GM19351 (cell line): ENCODE measurements around the gene PKIG.

Source experiments
- ATAC-seq: cut with Tn5 transposase; IDR thresholded peaks from one replicate; pipeline ENCODE4 v1.9.1; 2021; ENCODE audit warnings: mild to moderate bottlenecking, moderate library complexity; ENCODE audit not compliant: unreplicated experiment

The PKIG gene

DNA sequence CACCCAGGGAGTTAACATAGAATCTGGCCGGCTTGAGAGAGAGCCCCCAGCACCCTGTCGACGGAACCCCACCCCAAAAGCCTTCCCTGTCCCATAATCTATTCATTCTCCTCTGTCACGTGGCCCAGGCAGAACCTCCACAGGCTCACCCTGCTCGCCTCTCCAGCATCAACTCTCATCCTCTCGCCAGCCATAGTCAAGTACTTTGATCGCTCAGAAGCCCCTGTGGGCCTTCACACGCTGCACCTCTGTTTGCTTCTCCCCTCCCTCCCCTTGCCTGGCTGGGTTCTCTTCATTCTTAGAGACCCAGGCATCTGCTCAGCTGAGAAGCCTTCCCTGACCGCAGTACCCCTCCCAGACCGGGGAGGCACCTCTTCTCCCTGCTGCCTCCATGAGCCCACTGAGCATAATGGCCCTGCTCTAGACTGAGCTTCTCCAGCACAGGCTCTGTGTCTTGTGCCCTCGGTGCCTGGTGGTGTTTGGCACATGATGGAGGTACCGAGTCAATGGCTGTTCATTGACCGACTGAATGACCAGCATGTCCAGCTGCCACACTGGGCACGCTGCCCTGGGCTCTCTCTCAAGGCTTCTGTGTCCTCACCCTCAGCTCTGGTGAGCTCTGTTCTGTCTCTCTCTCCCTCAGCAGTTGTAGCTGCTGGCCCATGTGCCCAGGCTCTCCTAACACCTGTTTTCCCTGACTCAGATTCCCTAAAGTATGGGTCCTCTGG is 33.7 kb downstream of the PKIG start:
- ATAC-seq, result no peak

GRCh38 chr20:44616604-44616964 is 34.2 kb downstream of the PKIG start:
- no peak for ATAC-seq

DNA sequence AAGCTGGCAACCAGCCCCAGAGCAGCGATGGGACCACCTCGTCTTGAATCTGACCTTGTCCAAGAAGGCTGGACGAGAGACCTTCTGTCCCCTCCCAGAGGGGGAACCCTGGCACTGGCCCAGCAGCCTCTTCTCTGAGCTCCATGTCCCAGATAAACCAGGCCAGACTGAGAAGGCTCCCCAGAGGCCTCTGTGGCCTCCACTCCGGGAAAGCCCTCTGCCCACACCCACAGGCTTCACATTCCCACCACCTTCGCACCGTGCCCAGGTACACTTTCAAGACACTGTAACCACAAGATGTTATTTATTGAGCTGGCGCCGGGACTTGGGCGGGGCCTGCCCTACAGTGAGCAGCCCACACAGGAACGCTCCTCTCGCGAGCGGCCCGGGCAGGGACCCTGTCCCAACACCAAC is 35.9 kb downstream of the PKIG start:
- no peak for ATAC-seq

GRCh38 chr20:44619294-44619693 is 36.9 kb downstream of the PKIG start:
- ATAC-seq, result no peak

DNA sequence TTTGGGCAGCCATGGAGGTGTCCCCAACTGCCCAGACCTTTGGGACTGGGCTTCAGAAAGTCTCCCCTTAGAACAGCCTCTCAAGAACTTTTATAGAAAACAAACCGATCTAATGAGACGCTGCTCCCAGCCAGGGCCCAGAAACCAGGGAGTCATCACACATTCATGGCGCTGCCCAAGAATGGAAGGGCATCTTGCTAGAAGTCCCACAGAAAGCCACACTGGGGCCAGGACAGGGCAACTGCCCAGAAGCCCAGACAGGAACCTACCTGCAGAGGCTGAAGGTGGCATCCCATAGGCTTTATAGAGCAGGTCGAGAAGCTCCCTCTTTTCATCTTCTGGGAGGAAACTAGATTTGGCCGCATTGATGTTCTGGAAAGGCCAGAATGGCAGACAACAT is 37.7 kb downstream of the PKIG start:
- ATAC-seq, result no peak

- no peak for ATAC-seq
Observed at GRCh38 chr20:44621325-44621724, 38.9 kb downstream of the PKIG start.

DNA sequence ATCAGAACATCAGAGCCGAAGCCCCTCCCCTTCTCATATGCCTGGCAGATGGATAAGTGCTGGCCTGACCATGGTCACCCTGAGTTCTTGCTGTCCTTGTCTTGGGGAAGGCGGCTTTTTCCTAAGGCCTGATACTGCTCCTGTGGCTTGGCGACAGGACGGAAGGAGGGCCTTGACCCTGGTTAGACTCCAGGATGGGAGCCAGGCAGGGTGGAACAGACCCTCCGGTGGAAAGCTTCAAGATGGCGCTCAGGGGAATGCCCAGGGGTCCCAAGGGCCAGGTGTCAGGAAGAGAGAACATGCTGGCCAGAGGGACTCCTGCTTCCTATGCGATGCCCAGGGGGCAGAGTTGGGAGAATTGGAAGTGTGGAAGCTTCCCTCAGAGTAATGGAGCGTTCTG is 39.6 kb downstream of the PKIG start:
- ATAC-seq, result no peak

- ATAC-seq, result no peak
Observed at GRCh38 chr20:44622501-44623270, 40.3 kb downstream of the PKIG start.

GRCh38 chr20:44624152-44624551 is 41.8 kb downstream of the PKIG start:
- no peak for ATAC-seq

- ATAC-seq, result no peak
Observed at GRCh38 chr20:44624743-44625271, 42.4 kb downstream of the PKIG start.

DNA sequence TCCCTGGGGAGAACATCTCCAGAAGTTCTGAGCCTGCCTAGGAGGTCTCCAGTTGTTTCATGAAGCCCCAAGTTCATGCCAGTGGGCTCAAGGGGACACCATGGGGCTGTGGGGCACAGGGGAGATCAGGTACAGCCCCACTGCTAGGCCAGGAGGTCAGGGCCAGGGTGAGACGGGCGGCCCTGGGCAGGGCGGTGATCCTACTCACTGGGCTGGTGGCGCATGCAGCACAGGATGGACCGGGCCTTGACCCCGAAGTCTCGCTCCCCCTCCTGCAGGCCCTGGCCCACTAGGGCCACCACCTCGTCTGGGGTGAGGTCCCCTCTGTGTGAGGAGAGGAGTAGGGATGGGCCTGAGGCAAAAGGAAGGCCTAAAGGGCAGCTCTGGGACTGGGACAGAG is 43.0 kb downstream of the PKIG start:
- ATAC-seq, result no peak

DNA sequence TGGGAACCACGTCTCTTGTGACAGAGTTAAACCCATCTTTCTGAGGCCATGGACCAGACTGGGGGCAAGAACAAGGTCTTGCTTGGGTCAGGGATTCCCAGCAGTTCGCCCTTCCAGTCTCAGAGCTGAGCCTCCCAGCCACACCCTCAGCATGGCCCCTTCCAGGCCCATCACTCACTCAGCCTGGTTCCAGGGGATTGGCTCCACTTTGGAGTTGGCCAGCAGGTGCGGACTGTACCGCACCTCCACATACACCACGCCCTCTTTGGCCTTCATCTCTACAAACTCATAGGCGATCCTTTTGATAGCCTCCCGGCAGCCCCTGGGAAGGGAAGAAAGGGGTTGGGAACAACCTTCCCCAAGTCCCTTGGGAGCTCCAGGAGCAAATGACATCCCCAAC is 43.9 kb downstream of the PKIG start:
- ATAC-seq, result no peak

DNA sequence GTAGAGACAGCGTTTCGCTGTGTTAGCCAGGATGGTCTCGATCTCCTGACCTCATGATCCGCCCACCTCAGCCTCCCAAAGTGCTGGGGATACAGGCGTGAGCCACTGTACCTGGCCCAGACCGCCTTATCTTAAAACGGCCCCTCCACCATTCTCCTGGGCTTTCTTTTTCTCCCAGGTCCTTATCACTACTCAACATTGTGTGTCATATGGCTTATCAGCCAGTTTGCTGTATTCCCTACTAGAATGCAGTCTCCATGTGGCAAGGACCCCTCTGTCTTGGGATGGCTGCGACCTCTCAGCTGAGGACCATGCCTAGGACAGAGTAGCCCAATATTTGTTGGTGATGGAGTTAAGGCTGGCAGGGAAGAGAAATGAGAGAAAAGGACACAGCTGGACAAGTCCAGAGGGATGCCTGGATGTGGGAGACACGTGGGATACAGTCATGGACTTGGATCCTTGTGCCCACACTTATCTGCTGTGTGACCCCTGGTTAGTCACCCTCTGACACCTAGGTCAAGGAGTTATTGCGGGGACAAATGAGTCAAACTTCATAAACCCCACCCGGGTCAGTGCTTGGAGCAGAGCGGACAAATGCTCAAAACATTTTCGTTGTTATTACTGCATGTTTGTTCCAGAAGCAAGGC is 45.1 kb downstream of the PKIG start:
- ATAC-seq, result no peak

- ATAC-seq, result no peak
Observed at GRCh38 chr20:44629017-44629385, 46.6 kb downstream of the PKIG start.

DNA sequence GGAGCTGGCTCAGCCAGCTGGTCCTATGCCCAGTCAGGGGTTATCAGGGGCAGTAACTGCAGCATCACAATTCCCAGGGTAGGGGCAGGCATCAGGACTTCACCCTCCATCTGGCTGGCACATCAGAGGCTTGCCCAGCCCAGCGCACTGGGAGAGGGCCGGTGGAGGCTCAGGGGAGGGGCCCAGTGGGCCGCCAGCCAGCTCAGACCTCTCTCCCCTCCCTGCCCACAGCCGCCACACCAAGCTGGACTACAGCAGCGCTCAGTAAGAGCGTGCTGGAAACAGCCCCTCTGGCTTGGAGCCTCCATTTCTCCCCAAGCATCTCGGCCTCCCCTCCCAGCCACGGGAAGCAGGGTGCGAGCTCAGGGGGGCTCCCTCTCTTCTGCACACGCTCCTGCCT is 47.2 kb downstream of the PKIG start:
- no peak for ATAC-seq

GRCh38 chr20:44630297-44630696 is 47.9 kb downstream of the PKIG start:
- no peak for ATAC-seq

DNA sequence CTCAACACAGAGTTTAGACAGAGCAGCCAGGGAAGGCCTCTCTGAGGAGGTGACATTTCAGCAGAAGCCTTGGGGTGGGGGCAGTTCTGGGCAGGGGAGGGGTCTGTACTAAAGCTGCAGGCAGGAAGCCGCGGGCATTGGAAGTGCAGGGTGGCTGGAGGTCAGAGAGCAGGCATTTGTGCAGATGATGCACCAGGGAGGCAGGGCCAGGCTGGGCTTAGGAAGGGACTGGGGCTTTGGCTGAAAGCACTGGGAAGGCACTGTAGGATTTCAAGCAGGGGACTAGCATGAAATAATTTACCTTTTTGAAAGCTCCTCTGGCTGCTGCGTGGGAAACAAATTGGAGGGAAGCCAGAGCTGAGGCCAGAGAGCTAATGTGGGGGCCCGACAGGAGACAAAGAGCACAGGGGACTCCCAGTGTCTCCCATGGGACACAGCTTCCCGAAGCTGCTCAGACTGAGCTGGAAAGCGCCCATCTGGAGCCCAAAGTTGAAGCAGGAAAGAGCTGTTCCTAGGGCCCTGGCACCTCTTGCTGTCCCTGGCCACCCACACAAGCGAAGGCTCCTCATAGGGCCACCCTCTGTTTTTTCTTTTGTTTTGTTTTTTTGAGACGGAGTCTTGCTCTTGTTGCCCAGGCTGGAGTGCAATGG is 49.8 kb downstream of the PKIG start:
- no peak for ATAC-seq

DNA sequence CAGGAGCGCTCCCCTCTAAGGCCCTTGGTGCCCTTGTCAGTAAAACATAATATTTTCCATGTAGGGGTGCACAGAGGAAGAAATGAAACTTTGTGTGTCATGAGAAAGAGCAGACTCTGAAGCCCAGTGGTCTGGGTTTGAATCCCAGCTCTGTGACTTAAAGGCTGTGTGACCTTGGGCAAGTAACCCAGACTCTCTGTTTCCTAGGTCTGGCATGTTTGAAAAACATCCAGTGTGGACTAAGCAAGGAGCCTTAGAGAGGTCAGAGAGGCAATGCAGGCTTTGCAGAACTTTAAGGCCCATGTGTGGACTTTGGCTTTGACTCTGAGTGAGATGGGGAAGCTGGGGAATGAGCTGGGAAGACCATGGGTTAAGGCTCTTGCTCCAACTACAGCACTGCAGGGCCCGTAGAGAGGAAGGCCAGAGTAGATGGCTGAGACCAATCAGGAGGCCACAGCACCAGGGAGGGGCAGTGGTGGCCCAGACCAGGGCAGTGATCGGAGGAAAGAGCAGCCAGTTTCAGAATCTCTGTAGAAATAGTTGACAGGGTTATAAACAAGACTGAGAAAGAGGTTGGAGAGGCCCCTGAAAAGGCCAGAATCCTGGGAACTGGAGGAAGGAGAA is 50.9 kb downstream of the PKIG start:
- no peak for ATAC-seq

DNA sequence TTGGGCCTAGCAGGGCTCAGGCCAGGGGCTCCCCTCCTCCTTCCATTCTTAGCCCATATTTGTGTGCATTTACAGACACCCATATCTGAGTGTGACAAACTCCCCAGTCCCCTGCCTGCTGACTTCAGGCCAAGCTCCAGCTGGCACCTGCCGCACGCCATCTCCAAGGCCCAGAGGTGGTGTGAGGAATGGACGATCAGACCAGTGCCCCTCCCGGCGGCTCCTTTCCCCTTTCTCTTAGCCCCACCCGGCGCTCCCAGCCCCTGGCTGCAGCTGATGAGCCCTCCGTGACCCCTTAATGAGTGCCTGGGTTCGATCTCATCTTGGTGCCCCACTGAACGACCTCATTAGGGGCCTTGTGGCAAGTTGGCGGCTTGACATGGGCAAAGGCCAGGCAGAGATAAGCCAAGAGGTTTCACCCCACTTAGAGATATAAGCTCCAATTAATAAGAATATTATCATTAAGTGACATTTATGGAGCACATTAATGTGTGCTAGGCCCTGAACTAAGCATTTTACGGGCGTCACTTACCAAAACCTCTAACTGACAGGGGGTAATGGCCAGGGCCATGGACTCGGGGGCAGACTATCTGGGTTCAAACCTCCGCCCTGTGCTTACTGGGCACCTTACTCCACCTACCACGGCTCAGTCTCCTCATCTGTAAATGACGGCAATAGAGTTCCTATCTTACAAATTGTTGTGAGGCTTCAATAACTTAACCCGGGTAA is 51.7 kb downstream of the PKIG start:
- no peak for ATAC-seq

DNA sequence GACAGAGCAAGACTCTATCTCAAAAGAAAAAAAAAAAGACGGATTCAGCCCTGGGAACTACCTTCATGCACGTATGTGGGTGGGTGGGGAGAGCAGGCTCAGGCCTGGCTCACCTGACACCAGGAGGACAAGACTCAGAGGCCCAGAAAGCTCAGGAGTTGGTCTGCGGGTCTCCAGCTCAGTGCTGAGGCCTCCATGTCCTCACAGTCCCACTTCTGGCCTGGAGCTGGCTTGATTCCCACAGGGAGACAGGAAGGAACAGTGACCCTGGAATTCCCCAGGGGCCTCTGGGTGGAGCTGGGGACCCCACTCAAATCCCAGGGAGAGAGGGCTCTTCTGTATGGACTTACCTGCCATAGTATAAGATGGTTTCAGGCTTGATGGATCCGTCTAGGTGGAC is 53.5 kb downstream of the PKIG start:
- no peak for ATAC-seq
